Skeletal muscle satellite cell (primary cell): ENCODE measurements around the gene ACKR1. TPM values are rescaled to one million over a fixed set of nuclear protein-coding genes. Genes with fewer than 3 reads are reported as not detected.

ENCODE experiments used
- H3K27me3 ChIP-seq: 2 replicates; pipeline ENCODE4 v1.7.0; 2013; ENCODE audit warnings: low read length; ENCODE audit not compliant: control insufficient read depth, insufficient read depth
- H3K36me3 ChIP-seq: 2 replicates; pipeline ENCODE4 v1.7.0; 2013; ENCODE audit warnings: mild to moderate bottlenecking, control low read depth, low read length; ENCODE audit not compliant: insufficient read depth
- H3K4me1 ChIP-seq: 2 replicates; pipeline ENCODE4 v1.7.0; 2013; ENCODE audit warnings: low read length; ENCODE audit not compliant: control insufficient read depth, insufficient read depth
- H3K4me2 ChIP-seq: 2 replicates; pipeline ENCODE4 v1.7.0; 2013; ENCODE audit warnings: mild to moderate bottlenecking, low read length
- H3K4me3 ChIP-seq: 2 replicates; pipeline ENCODE4 v1.7.0; 2013; ENCODE audit warnings: low read length
- H3K9ac ChIP-seq: 2 replicates; pipeline ENCODE4 v1.7.0; 2013; ENCODE audit warnings: mild to moderate bottlenecking, low read depth, low read length, moderate library complexity
- H3K9me3 ChIP-seq: replicated peaks from 2 replicates; pipeline ENCODE4 v1.7.0; 2013; ENCODE audit warnings: mild to moderate bottlenecking, control low read depth, low read length
- small RNA-seq: library from RNA; depleted of rRNA; stranded (forward); fragments of <200 nt; gene quantifications from one replicate; pipeline ENCODE3, GENCODE V24; 2012

The ACKR1 gene

GRCh38 chr1:159229896-159230295 is 25.2 kb downstream of the ACKR1 start:
- no peak overlapping the region for H3K4me2 ChIP-seq
- H3K9ac ChIP-seq = no peak overlapping the region
- H3K4me3 ChIP-seq = no peak overlapping the region
- no peaks in the 10 kb centered on the region for H3K27me3 ChIP-seq
- H3K36me3 ChIP-seq = no peaks in the 10 kb centered on the region
- H3K9me3 ChIP-seq = no peaks in the 10 kb centered on the region
- peaks cover 9% of the 10 kb centered on the region for H3K4me1 ChIP-seq

GRCh38 chr1:159239551-159240220 is 35.0 kb downstream of the ACKR1 start:
- H3K4me2 ChIP-seq = no peak overlapping the region
- no peaks in the 10 kb centered on the region for H3K4me1 ChIP-seq
- no peaks in the 10 kb centered on the region for H3K9me3 ChIP-seq
- H3K4me3 ChIP-seq = no peak overlapping the region
- no peak overlapping the region for H3K9ac ChIP-seq
- H3K27me3 ChIP-seq = no peaks in the 10 kb centered on the region
- no peaks in the 10 kb centered on the region for H3K36me3 ChIP-seq

- Histone ChIP-seq H3K27me3 (no peaks in the 10 kb centered on the region), H3K4me2 (no peak overlapping the region), H3K36me3 (no peaks in the 10 kb centered on the region), H3K4me1 (no peaks in the 10 kb centered on the region), H3K4me3 (no peak overlapping the region), H3K9ac (no peak overlapping the region), H3K9me3 (no peaks in the 10 kb centered on the region)
These were observed 42.6 kb downstream of the ACKR1 start for GRCh38 chr1:159247266-159247665.

GRCh38 chr1:159248311-159248710 is 43.6 kb downstream of the ACKR1 start:
- H3K4me2 ChIP-seq = no peak overlapping the region

GRCh38 chr1:159250638-159251216 is 46.1 kb downstream of the ACKR1 start:
- H3K9me3 ChIP-seq = no peaks in the 10 kb centered on the region
- H3K27me3 ChIP-seq = no peaks in the 10 kb centered on the region
- no peak overlapping the region for H3K4me2 ChIP-seq
- no peak overlapping the region for H3K4me3 ChIP-seq
- H3K36me3 ChIP-seq = no peaks in the 10 kb centered on the region
- no peak overlapping the region for H3K9ac ChIP-seq
- H3K4me1 ChIP-seq = no peaks in the 10 kb centered on the region

More at GRCh38 chr1:159248311-159248710, 43.6 kb downstream of the ACKR1 start:
- no peaks in the 10 kb centered on the region for H3K36me3 ChIP-seq
- H3K9me3 ChIP-seq = no peaks in the 10 kb centered on the region
- no peaks in the 10 kb centered on the region for H3K4me1 ChIP-seq
- no peak overlapping the region for H3K4me3 ChIP-seq
- H3K27me3 ChIP-seq = no peaks in the 10 kb centered on the region
- H3K9ac ChIP-seq = no peak overlapping the region

Small RNA genes lying within 50 kb of the gene (small RNA-seq; reads per million reads assigned to genes)
- not detected for gene RNA5SP60
